ENCODE results near the gene RFNG.

Gene RFNG

GRCh38 chr17:82080048-82080788, 28.6 kb upstream of the RFNG start:
- Histone ChIP-seq H3K9me3 (ENCODE audit: low read length) (no peaks in the 10 kb centered on the region), H3K36me3 (ENCODE audit: insufficient read depth, low read length) (no peaks in the 10 kb centered on the region), H3K4me1 (ENCODE audit: insufficient read depth, low read length) (no peaks in the 10 kb centered on the region), H3K27me3 (ENCODE audit: control insufficient read depth in 1 of 2, insufficient read depth in 2 of 2, low read length in 2 of 2) (no peaks in the 10 kb centered on the region), H3K9ac (ENCODE audit: low read length) (no peak overlapping the region), H3K27ac (ENCODE audit: low read depth, low read length) (no peak overlapping the region), H3K4me3 (ENCODE audit: low read depth in 1 of 2, low read length in 2 of 2) (no peak overlapping the region)

DNA sequence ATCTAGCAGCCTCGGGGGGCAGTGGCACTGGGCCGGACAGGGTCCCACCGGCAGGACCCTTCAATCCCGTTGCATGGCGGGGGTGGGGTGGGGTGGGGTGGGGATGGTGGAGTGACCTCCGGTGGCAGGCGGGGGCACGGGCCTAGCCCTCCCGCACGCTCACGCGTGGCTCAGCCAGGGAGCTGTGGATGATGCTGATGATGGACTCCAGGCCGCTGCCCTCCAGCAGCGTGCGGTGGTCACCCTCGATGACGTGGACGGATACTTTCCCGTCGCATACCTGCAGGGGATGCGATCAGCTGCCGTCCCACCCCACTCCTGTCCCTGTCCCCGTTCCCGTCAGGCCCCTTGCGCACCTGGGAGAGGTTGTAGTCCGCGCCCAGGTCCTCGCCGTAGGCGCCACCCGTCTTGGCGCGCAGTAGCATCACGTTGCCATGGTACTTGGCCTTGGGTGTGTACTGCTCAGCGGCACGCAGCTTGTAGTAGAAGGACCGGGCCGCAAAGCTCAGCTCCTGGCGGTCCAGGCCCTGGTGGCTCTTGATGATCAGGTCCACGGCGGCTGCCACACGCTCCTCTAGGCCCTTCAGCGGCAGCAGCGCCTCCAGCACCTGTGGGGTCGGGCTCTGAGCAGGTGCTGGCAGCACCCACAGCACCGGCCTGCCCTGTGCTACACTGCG, 27.5 kb upstream of the RFNG start:
- H3K36me3 ChIP-seq (ENCODE audit: insufficient read depth, low read length): no peaks in the 10 kb centered on the region
- no peak overlapping the region for H3K9ac ChIP-seq (ENCODE audit: low read length)
- no peak overlapping the region for H3K27ac ChIP-seq (ENCODE audit: low read depth, low read length)
- H3K4me3 ChIP-seq (ENCODE audit: low read depth in 1 of 2, low read length in 2 of 2): no peak overlapping the region
- H3K4me1 ChIP-seq (ENCODE audit: insufficient read depth, low read length): no peaks in the 10 kb centered on the region
- no peaks in the 10 kb centered on the region for H3K9me3 ChIP-seq (ENCODE audit: low read length)
- no peaks in the 10 kb centered on the region for H3K27me3 ChIP-seq (ENCODE audit: control insufficient read depth in 1 of 2, insufficient read depth in 2 of 2, low read length in 2 of 2)

DNA sequence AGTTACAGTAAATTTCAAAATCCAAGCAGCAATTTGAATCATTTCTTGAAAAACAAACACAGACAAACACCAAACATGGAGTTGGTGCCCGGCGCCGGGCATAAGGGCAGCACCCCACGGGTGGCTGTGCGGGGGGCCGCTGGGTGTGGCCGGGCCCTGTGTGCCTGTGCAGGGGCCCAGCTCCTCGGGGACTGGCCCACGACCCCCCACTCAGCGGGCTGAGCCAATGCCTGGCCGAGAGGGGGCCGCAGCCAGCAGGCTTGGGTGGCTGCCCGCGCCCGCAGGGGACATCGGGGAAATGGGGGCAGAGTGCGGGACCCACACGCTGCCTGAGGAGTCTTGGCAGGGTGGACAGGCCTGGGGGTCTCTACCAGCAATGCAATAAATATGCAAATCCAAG, 26.8 kb upstream of the RFNG start:
- no peaks in the 10 kb centered on the region for H3K4me1 ChIP-seq (ENCODE audit: insufficient read depth, low read length)
- H3K9me3 ChIP-seq (ENCODE audit: low read length): no peaks in the 10 kb centered on the region
- H3K36me3 ChIP-seq (ENCODE audit: insufficient read depth, low read length): no peaks in the 10 kb centered on the region
- no peak overlapping the region for H3K27ac ChIP-seq (ENCODE audit: low read depth, low read length)
- H3K4me3 ChIP-seq (ENCODE audit: low read depth in 1 of 2, low read length in 2 of 2): no peak overlapping the region
- no peaks in the 10 kb centered on the region for H3K27me3 ChIP-seq (ENCODE audit: control insufficient read depth in 1 of 2, insufficient read depth in 2 of 2, low read length in 2 of 2)
- no peak overlapping the region for H3K9ac ChIP-seq (ENCODE audit: low read length)

GRCh38 chr17:82077617-82078358, 26.2 kb upstream of the RFNG start:
- Histone ChIP-seq H3K4me1 (ENCODE audit: insufficient read depth, low read length) (no peaks in the 10 kb centered on the region), H3K9ac (ENCODE audit: low read length) (no peak overlapping the region), H3K4me3 (ENCODE audit: low read depth in 1 of 2, low read length in 2 of 2) (no peak overlapping the region), H3K36me3 (ENCODE audit: insufficient read depth, low read length) (no peaks in the 10 kb centered on the region), H3K27ac (ENCODE audit: low read depth, low read length) (no peak overlapping the region), H3K27me3 (ENCODE audit: control insufficient read depth in 1 of 2, insufficient read depth in 2 of 2, low read length in 2 of 2) (no peaks in the 10 kb centered on the region), H3K9me3 (ENCODE audit: low read length) (no peaks in the 10 kb centered on the region)

GRCh38 chr17:82076785-82077591, 25.4 kb upstream of the RFNG start:
- Histone ChIP-seq H3K4me1 (ENCODE audit: insufficient read depth, low read length) (no peaks in the 10 kb centered on the region), H3K9ac (ENCODE audit: low read length) (no peak overlapping the region), H3K27me3 (ENCODE audit: control insufficient read depth in 1 of 2, insufficient read depth in 2 of 2, low read length in 2 of 2) (no peaks in the 10 kb centered on the region), H3K27ac (ENCODE audit: low read depth, low read length) (no peak overlapping the region), H3K36me3 (ENCODE audit: insufficient read depth, low read length) (no peaks in the 10 kb centered on the region), H3K4me3 (ENCODE audit: low read depth in 1 of 2, low read length in 2 of 2) (no peak overlapping the region), H3K9me3 (ENCODE audit: low read length) (no peaks in the 10 kb centered on the region)

- Histone ChIP-seq H3K9ac (ENCODE audit: low read length) (no peak overlapping the region), H3K4me1 (ENCODE audit: insufficient read depth, low read length) (no peaks in the 10 kb centered on the region), H3K4me3 (ENCODE audit: low read depth in 1 of 2, low read length in 2 of 2) (no peak overlapping the region), H3K36me3 (ENCODE audit: insufficient read depth, low read length) (no peaks in the 10 kb centered on the region), H3K27me3 (ENCODE audit: control insufficient read depth in 1 of 2, insufficient read depth in 2 of 2, low read length in 2 of 2) (no peaks in the 10 kb centered on the region), H3K9me3 (ENCODE audit: low read length) (no peaks in the 10 kb centered on the region), H3K27ac (ENCODE audit: low read depth, low read length) (no peak overlapping the region)
These were observed 24.6 kb upstream of the RFNG start for GRCh38 chr17:82076018-82076784.

DNA sequence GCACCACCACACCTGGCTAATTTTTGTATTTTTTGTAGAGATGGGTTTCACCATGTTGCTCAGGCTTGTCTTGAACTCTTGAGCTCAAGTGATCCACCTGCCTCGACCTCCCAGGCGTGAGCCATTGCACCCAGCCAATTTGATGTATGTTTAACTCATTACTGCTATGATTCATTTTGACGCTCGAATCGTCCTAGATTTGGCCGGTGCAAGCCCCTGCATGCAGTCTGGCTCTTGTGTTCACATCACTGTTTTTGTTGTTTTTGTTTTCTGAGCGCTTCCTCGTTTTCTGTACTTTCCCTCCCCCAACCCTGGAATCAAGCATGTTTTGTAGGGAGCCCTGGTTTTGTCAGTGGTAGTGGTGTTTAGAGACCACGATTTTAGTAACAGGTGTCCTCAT, 21.8 kb upstream of the RFNG start:
- H3K9ac ChIP-seq (ENCODE audit: low read length): no peak overlapping the region
- no peaks in the 10 kb centered on the region for H3K4me1 ChIP-seq (ENCODE audit: insufficient read depth, low read length)
- no peaks in the 10 kb centered on the region for H3K9me3 ChIP-seq (ENCODE audit: low read length)
- no peaks in the 10 kb centered on the region for H3K36me3 ChIP-seq (ENCODE audit: insufficient read depth, low read length)
- no peaks in the 10 kb centered on the region for H3K27me3 ChIP-seq (ENCODE audit: control insufficient read depth in 1 of 2, insufficient read depth in 2 of 2, low read length in 2 of 2)
- no peak overlapping the region for H3K27ac ChIP-seq (ENCODE audit: low read depth, low read length)
- no peak overlapping the region for H3K4me3 ChIP-seq (ENCODE audit: low read depth in 1 of 2, low read length in 2 of 2)

- Histone ChIP-seq H3K9ac (ENCODE audit: low read length) (no peak overlapping the region), H3K9me3 (ENCODE audit: low read length) (no peaks in the 10 kb centered on the region), H3K27me3 (ENCODE audit: control insufficient read depth in 1 of 2, insufficient read depth in 2 of 2, low read length in 2 of 2) (no peaks in the 10 kb centered on the region), H3K27ac (ENCODE audit: low read depth, low read length) (no peak overlapping the region), H3K4me1 (ENCODE audit: insufficient read depth, low read length) (no peaks in the 10 kb centered on the region), H3K36me3 (ENCODE audit: insufficient read depth, low read length) (no peaks in the 10 kb centered on the region), H3K4me3 (ENCODE audit: low read depth in 1 of 2, low read length in 2 of 2) (no peak overlapping the region)
These were observed 21.2 kb upstream of the RFNG start for GRCh38 chr17:82072827-82073226.

GRCh38 chr17:82070611-82071010, 19.0 kb upstream of the RFNG start:
- H3K4me3 ChIP-seq (ENCODE audit: low read depth in 1 of 2, low read length in 2 of 2): no peak overlapping the region
- H3K27ac ChIP-seq (ENCODE audit: low read depth, low read length): no peak overlapping the region
- H3K4me1 ChIP-seq (ENCODE audit: insufficient read depth, low read length): peaks cover 8% of the 10 kb centered on the region
- H3K9ac ChIP-seq (ENCODE audit: low read length): no peak overlapping the region
- no peaks in the 10 kb centered on the region for H3K9me3 ChIP-seq (ENCODE audit: low read length)
- H3K27me3 ChIP-seq (ENCODE audit: control insufficient read depth in 1 of 2, insufficient read depth in 2 of 2, low read length in 2 of 2): no peaks in the 10 kb centered on the region
- H3K36me3 ChIP-seq (ENCODE audit: insufficient read depth, low read length): no peaks in the 10 kb centered on the region

DNA sequence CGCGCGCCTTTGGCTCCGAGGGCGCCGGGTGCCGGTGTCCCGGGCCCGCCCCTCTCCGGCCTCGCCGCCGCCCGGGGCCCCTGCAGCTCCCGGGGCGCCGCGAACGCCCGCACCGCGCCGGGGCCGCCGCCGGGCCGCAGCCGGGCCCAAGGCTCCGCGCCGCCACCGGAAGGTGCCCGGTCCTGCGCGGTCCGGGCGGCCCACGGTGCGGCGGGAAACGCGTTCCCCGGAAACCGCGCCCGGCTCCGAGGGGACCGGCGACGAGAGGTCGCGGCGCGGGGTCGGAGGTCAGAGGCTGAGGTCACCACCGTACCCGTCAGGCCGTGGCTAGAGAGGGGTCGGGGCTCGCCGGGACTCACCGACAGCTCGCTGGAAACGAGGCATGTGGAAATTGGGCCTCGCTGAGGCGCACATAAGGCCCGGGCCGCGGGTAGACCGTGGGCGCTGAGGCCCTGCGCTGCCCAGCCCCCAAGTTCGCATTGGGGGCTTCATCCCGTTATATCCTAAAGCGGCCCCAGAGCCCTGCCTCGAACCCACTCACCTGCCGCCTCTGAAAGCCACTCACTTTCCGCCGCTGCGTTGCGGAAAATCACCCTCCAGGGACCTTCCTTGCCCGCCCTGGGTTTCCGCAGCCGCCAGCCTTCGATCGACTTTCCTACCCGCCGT, 14.2 kb upstream of the RFNG start, which contains the start of gene DUS1L:
DUS1L (minus strand) TSS at position 167 of the 666 bp plus-strand sequence. CDS start 745 bp downstream, outside the sequence.
- H3K4me3 ChIP-seq (ENCODE audit: low read depth in 1 of 2, low read length in 2 of 2): peak within 1 kb of the TSS; percentile 68 to 77
- peak within 1 kb of the TSS; percentile 74 for H3K9ac ChIP-seq (ENCODE audit: low read length)
- peak within 1 kb of the TSS; percentile 90 for H3K27ac ChIP-seq (ENCODE audit: low read depth, low read length)
- no peaks in the 10 kb centered on the region for H3K9me3 ChIP-seq (ENCODE audit: low read length)
- peaks cover 20% of the 10 kb centered on the region for H3K4me1 ChIP-seq (ENCODE audit: insufficient read depth, low read length)
- peaks cover 25% of the 10 kb centered on the region for H3K36me3 ChIP-seq (ENCODE audit: insufficient read depth, low read length)
- H3K27me3 ChIP-seq (ENCODE audit: control insufficient read depth in 1 of 2, insufficient read depth in 2 of 2, low read length in 2 of 2): no peaks in the 10 kb centered on the region

Measured in muscle layer of colon (tissue), 2 donors.